PFSK-1 (cell line): ENCODE data around the gene KATNAL1.

Experiments used
- FOXP2 ChIP-seq: optimal IDR thresholded peaks from 2 replicates; pipeline ENCODE3; 2011; ENCODE audit warnings: borderline replicate concordance, control low read depth, inconsistent platforms; ENCODE audit not compliant: insufficient read depth; ENCODE audit errors: extremely low read length, extremely low read depth
- POLR2AphosphoS5 ChIP-seq: IDR thresholded peaks from 2 replicates; pipeline ENCODE4 v1.6.1; 2012; ENCODE audit warnings: low read depth, mild to moderate bottlenecking, control low read depth, low read length, moderate library complexity
- REST ChIP-seq, 2 experiments: IDR thresholded peaks; 2 replicates each; pipeline versions ENCODE4 v1.6.1 to v1.8.0; 2011 to 2012; ENCODE audit warnings: low read depth in 2 of 2, low read length in 2 of 2, control low read depth in 1 of 2, inconsistent platforms in 1 of 2, mild to moderate bottlenecking in 1 of 2, moderate library complexity in 1 of 2; ENCODE audit not compliant: insufficient read depth in 1 of 2
- SIN3A ChIP-seq: IDR thresholded peaks from 2 replicates; pipeline ENCODE4 v1.6.1; 2012; ENCODE audit warnings: mild to moderate bottlenecking, low read length, moderate library complexity, borderline replicate concordance; ENCODE audit not compliant: insufficient read depth

- no peak for TF ChIP-seq SIN3A
- TF ChIP-seq POLR2AphosphoS5: no peak
- no peak for TF ChIP-seq REST (IDR thresholded peaks at IDR 0.05; ENCODE audit: insufficient read depth in 1 of 2, low read depth in 2 of 2, low read length in 2 of 2)
- no peak for TF ChIP-seq FOXP2
Measured at GRCh38 chr13:30196025-30196424, 111.3 kb downstream of the KATNAL1 start.
